Activated T-helper 17 cell treated with anti-CD3 and anti-CD28 coated beads, Interleukin-2, amount 50 U/mL, for 72 hours (primary cell): Measurements from ENCODE around the gene CASTOR1. TPM values are rescaled to one million over a fixed set of nuclear protein-coding genes. Genes with fewer than 3 reads are reported as not detected.

ENCODE experiments used
- ATAC-seq: fragments of 150-1000 bp; cut with Tn5 transposase; replicated peaks from 2 replicates; pipeline ENCODE4 v1.10.0; 2021; ENCODE audit warnings: mild to moderate bottlenecking, moderate library complexity
- H3K27ac Mint-ChIP-seq: one replicate; pipeline ENCODE4 v1.8.0; 2022; ENCODE audit warnings: mixed read lengths
- H3K27me3 Mint-ChIP-seq: one replicate; pipeline ENCODE4 v1.8.0; 2022; ENCODE audit warnings: mixed read lengths
- H3K36me3 Mint-ChIP-seq: one replicate; pipeline ENCODE4 v1.8.0; 2022; ENCODE audit warnings: low read depth, mild to moderate bottlenecking, mixed read lengths
- H3K4me1 Mint-ChIP-seq: one replicate; pipeline ENCODE4 v1.8.0; 2022; ENCODE audit warnings: mixed read lengths
- H3K4me3 Mint-ChIP-seq: one replicate; pipeline ENCODE4 v1.8.0; 2022; ENCODE audit warnings: mild to moderate bottlenecking, mixed read lengths
- H3K9me3 Mint-ChIP-seq: one replicate; pipeline ENCODE4 v1.8.0; 2022; ENCODE audit warnings: mixed read lengths
- total RNA-seq, 2 donors: library from RNA; stranded (reverse); gene quantifications; one replicate each; pipeline ENCODE4 v1.2.3, GENCODE V29; 2022

The CASTOR1 gene
- total RNA-seq, 2 donors from 2014 or later, result 4.6 to 4.8 TPM

- no peak for ATAC-seq
- H3K9me3 Mint-ChIP-seq, result no peaks in the 10 kb centered on the region
- peaks cover 86% of the 10 kb centered on the region for H3K36me3 Mint-ChIP-seq
- H3K4me3 Mint-ChIP-seq, result no peak overlapping the region
- H3K4me1 Mint-ChIP-seq, result peaks cover 15% of the 10 kb centered on the region
- H3K27me3 Mint-ChIP-seq, result no peaks in the 10 kb centered on the region
- peak overlapping the region; percentile 81 for H3K27ac Mint-ChIP-seq
Observed at GRCh38 chr22:30297991-30298701, 8.8 kb upstream of the CASTOR1 start.

- Mint-ChIP-seq H3K27ac (peak overlapping the region; percentile 81), H3K4me1 (peaks cover 8% of the 10 kb centered on the region), H3K27me3 (no peaks in the 10 kb centered on the region), H3K9me3 (no peaks in the 10 kb centered on the region), H3K4me3 (no peak overlapping the region), H3K36me3 (peaks cover 82% of the 10 kb centered on the region)
- ATAC-seq, result no peak
Observed at GRCh38 chr22:30297276-30297990, 8.1 kb upstream of the CASTOR1 start.

GRCh38 chr22:30296833-30297232 lies 7.5 kb upstream of the CASTOR1 start:
- Mint-ChIP-seq H3K9me3 (no peaks in the 10 kb centered on the region), H3K4me3 (no peak overlapping the region), H3K4me1 (peaks cover 6% of the 10 kb centered on the region), H3K36me3 (peaks cover 79% of the 10 kb centered on the region), H3K27me3 (no peaks in the 10 kb centered on the region), H3K27ac (peak overlapping the region; percentile 81)
- ATAC-seq, result no peak

GRCh38 chr22:30296324-30296723 lies 7.0 kb upstream of the CASTOR1 start:
- ATAC-seq, result no peak
- Mint-ChIP-seq H3K27me3 (no peaks in the 10 kb centered on the region), H3K4me3 (no peak overlapping the region), H3K36me3 (peaks cover 80% of the 10 kb centered on the region), H3K27ac (peak overlapping the region; percentile 73), H3K4me1 (peaks cover 1% of the 10 kb centered on the region), H3K9me3 (no peaks in the 10 kb centered on the region)

GRCh38 chr22:30295576-30295975 lies 6.3 kb upstream of the CASTOR1 start:
- Mint-ChIP-seq H3K27ac (no peak overlapping the region), H3K27me3 (no peaks in the 10 kb centered on the region), H3K4me1 (no peaks in the 10 kb centered on the region), H3K36me3 (peaks cover 75% of the 10 kb centered on the region), H3K9me3 (no peaks in the 10 kb centered on the region), H3K4me3 (no peak overlapping the region)
- no peak for ATAC-seq

- H3K36me3 Mint-ChIP-seq, result peaks cover 67% of the 10 kb centered on the region
- ATAC-seq, result no peak
- no peaks in the 10 kb centered on the region for H3K27me3 Mint-ChIP-seq
- no peak overlapping the region for H3K27ac Mint-ChIP-seq
- no peaks in the 10 kb centered on the region for H3K4me1 Mint-ChIP-seq
- no peaks in the 10 kb centered on the region for H3K9me3 Mint-ChIP-seq
- H3K4me3 Mint-ChIP-seq, result no peak overlapping the region
Observed at GRCh38 chr22:30294830-30295229, 5.5 kb upstream of the CASTOR1 start.

GRCh38 chr22:30294066-30294465 lies 4.8 kb upstream of the CASTOR1 start:
- ATAC-seq, result no peak
- H3K4me1 Mint-ChIP-seq, result no peaks in the 10 kb centered on the region
- H3K36me3 Mint-ChIP-seq, result peaks cover 59% of the 10 kb centered on the region
- H3K4me3 Mint-ChIP-seq, result no peak overlapping the region
- peak overlapping the region; percentile 64 for H3K27ac Mint-ChIP-seq
- H3K9me3 Mint-ChIP-seq, result no peaks in the 10 kb centered on the region
- H3K27me3 Mint-ChIP-seq, result no peaks in the 10 kb centered on the region

- Mint-ChIP-seq H3K4me1 (peaks cover 3% of the 10 kb centered on the region), H3K36me3 (peaks cover 49% of the 10 kb centered on the region), H3K4me3 (no peak overlapping the region), H3K27ac (no peak overlapping the region), H3K27me3 (no peaks in the 10 kb centered on the region), H3K9me3 (no peaks in the 10 kb centered on the region)
- no peak for ATAC-seq
Observed at GRCh38 chr22:30293026-30293425, 3.7 kb upstream of the CASTOR1 start.

- Mint-ChIP-seq H3K27me3 (no peaks in the 10 kb centered on the region), H3K36me3 (peaks cover 42% of the 10 kb centered on the region), H3K4me3 (no peak overlapping the region), H3K9me3 (no peaks in the 10 kb centered on the region), H3K4me1 (peaks cover 6% of the 10 kb centered on the region), H3K27ac (no peak overlapping the region)
- no peak for ATAC-seq
Observed at GRCh38 chr22:30292069-30292970, 3.0 kb upstream of the CASTOR1 start.

GRCh38 chr22:30291058-30291892 lies 2.0 kb upstream of the CASTOR1 start:
- no peak for ATAC-seq
- Mint-ChIP-seq H3K9me3 (no peaks in the 10 kb centered on the region), H3K27me3 (no peaks in the 10 kb centered on the region), H3K36me3 (peaks cover 32% of the 10 kb centered on the region), H3K4me1 (peaks cover 6% of the 10 kb centered on the region), H3K4me3 (no peak overlapping the region), H3K27ac (no peak overlapping the region)

- peaks cover 6% of the 10 kb centered on the region for H3K4me1 Mint-ChIP-seq
- ATAC-seq, result no peak
Observed at GRCh38 chr22:30290342-30291057, 1.2 kb upstream of the CASTOR1 start.

GRCh38 chr22:30289980-30290313 lies 642 bp upstream of the CASTOR1 start:
- Mint-ChIP-seq H3K27ac (peak overlapping the region; percentile 84), H3K4me3 (peak overlapping the region; percentile 79), H3K9me3 (no peaks in the 10 kb centered on the region), H3K27me3 (no peaks in the 10 kb centered on the region), H3K36me3 (peaks cover 26% of the 10 kb centered on the region), H3K4me1 (peaks cover 6% of the 10 kb centered on the region)
- peak; percentile 18 for ATAC-seq

More at GRCh38 chr22:30290342-30291057, 1.2 kb upstream of the CASTOR1 start:
- no peaks in the 10 kb centered on the region for H3K9me3 Mint-ChIP-seq
- peaks cover 26% of the 10 kb centered on the region for H3K36me3 Mint-ChIP-seq
- peak overlapping the region; percentile 79 for H3K4me3 Mint-ChIP-seq
- H3K27ac Mint-ChIP-seq, result peak overlapping the region; percentile 84
- H3K27me3 Mint-ChIP-seq, result no peaks in the 10 kb centered on the region

- no peaks in the 10 kb centered on the region for H3K9me3 Mint-ChIP-seq
- H3K27ac Mint-ChIP-seq, result peak overlapping the region; percentile 82
- H3K27me3 Mint-ChIP-seq, result no peaks in the 10 kb centered on the region
- no peak for ATAC-seq
- H3K4me1 Mint-ChIP-seq, result peaks cover 6% of the 10 kb centered on the region
- H3K4me3 Mint-ChIP-seq, result peak overlapping the region; percentile 79
- peaks cover 16% of the 10 kb centered on the region for H3K36me3 Mint-ChIP-seq
Observed at GRCh38 chr22:30288419-30289140, 725 bp downstream of the CASTOR1 start.
